HepG2 (cell line): ENCODE results near the gene RELB. TPM values are rescaled to one million over a fixed set of nuclear protein-coding genes. Genes with fewer than 3 reads are reported as not detected.
A peak's percentile ranks its signal among the peaks of the same experiment; 100 is the strongest.

Experiments used
- CENPBD1 ChIP-seq: sonication (generic); formaldehyde crosslinking; IDR thresholded peaks from 2 replicates; pipeline ENCODE4 v1.8.0; 2022; ENCODE audit warnings: missing genetic modification reagents, low read depth, mild to moderate bottlenecking, borderline replicate concordance
- DR1 ChIP-seq: sonication (generic); formaldehyde crosslinking; IDR thresholded peaks from 2 replicates; pipeline ENCODE4 v1.8.0; 2021; ENCODE audit warnings: mild to moderate bottlenecking, missing genetic modification reagents, inconsistent platforms
- ETV6 ChIP-seq: sonication (generic); formaldehyde crosslinking; conservative IDR thresholded peaks from 2 replicates; pipeline ENCODE4 v1.4.0; 2020; ENCODE audit warnings: missing genetic modification reagents
- FOSL1 ChIP-seq: sonication (generic); formaldehyde crosslinking; IDR thresholded peaks from 2 replicates; pipeline ENCODE4 v1.9.0; 2021; ENCODE audit warnings: missing genetic modification reagents, borderline replicate concordance
- FOXJ3 ChIP-seq: sonication (generic); formaldehyde crosslinking; IDR thresholded peaks from 2 replicates; pipeline ENCODE4 v1.4.0; 2020; ENCODE audit warnings: missing genetic modification reagents, mild to moderate bottlenecking, borderline replicate concordance
- GTF2F1 ChIP-seq: fragments of 150-350 bp; IDR thresholded peaks from 2 replicates; pipeline ENCODE4 v1.6.1; 2014; ENCODE audit warnings: low read length
- HOXD1 ChIP-seq: sonication (generic); formaldehyde crosslinking; IDR thresholded peaks from 2 replicates; pipeline ENCODE4 v1.5.0; 2020; ENCODE audit warnings: missing genetic modification reagents
- MXD1 ChIP-seq: sonication (generic); formaldehyde crosslinking; IDR thresholded peaks from 2 replicates; pipeline ENCODE4 v1.4.0; 2020; ENCODE audit warnings: mild to moderate bottlenecking, missing genetic modification reagents
- NFKB2 ChIP-seq: sonication (generic); formaldehyde crosslinking; IDR thresholded peaks from 2 replicates; pipeline ENCODE4 v1.4.0; 2020; ENCODE audit warnings: missing genetic modification reagents, borderline replicate concordance
- PATZ1 ChIP-seq: sonication (generic); formaldehyde crosslinking; IDR thresholded peaks from 2 replicates; pipeline ENCODE4 v1.4.0; 2020; ENCODE audit warnings: missing genetic modification reagents
- POGZ ChIP-seq: sonication (generic); formaldehyde crosslinking; IDR thresholded peaks from 2 replicates; pipeline ENCODE4 v1.4.0; 2020; ENCODE audit warnings: mild to moderate bottlenecking, missing genetic modification reagents
- RERE ChIP-seq: IDR thresholded peaks from 2 replicates; pipeline ENCODE4 v1.6.1; 2016; ENCODE audit warnings: low read depth, missing genetic modification reagents, missing compliant biosample characterization
- SRY ChIP-seq: sonication (generic); formaldehyde crosslinking; IDR thresholded peaks from 2 replicates; pipeline ENCODE4 v1.8.0; 2022; ENCODE audit warnings: mild to moderate bottlenecking, missing genetic modification reagents
- ZBTB20 ChIP-seq: sonication (generic); formaldehyde crosslinking; IDR thresholded peaks from 2 replicates; pipeline ENCODE4 v1.8.1; 2023; ENCODE audit warnings: missing genetic modification reagents, low read depth, mild to moderate bottlenecking, borderline replicate concordance
- ZBTB7B ChIP-seq: sonication (generic); formaldehyde crosslinking; IDR thresholded peaks from 2 replicates; pipeline ENCODE4 v1.4.0; 2020; ENCODE audit warnings: missing genetic modification reagents
- ZNF232 ChIP-seq: sonication (generic); formaldehyde crosslinking; IDR thresholded peaks from 2 replicates; pipeline ENCODE4 v1.4.0; 2020; ENCODE audit warnings: missing genetic modification reagents, borderline replicate concordance
- ZNF292 ChIP-seq: sonication (generic); formaldehyde crosslinking; IDR thresholded peaks from 2 replicates; pipeline ENCODE4 v1.8.1; 2022; ENCODE audit warnings: mild to moderate bottlenecking, low read depth, missing genetic modification reagents, borderline replicate concordance
- ZNF597 ChIP-seq: sonication (generic); formaldehyde crosslinking; IDR thresholded peaks from 2 replicates; pipeline ENCODE4 v1.5.0; 2020; ENCODE audit warnings: missing genetic modification reagents
- ZNF660 ChIP-seq: sonication (generic); formaldehyde crosslinking; IDR thresholded peaks from 2 replicates; pipeline ENCODE4 v1.5.1; 2020; ENCODE audit warnings: mild to moderate bottlenecking, low read depth, missing genetic modification reagents, borderline replicate concordance
- ZNF781 ChIP-seq: sonication (generic); formaldehyde crosslinking; IDR thresholded peaks from 2 replicates; pipeline ENCODE4 v1.5.1; 2020; ENCODE audit warnings: borderline replicate concordance, mild to moderate bottlenecking, missing genetic modification reagents; ENCODE audit errors: not compliant biosample characterization
- polyA plus RNA-seq, 8 experiments: library from polyadenylated mRNA; depleted of rRNA in 3 of 8; stranded (reverse) in 7 of 8; unstranded in 1 of 8; fragments of >200 nt; fragmentation: Illumina TruSeq in 4 of 8; extraction: Trizol in 4 of 8; gene quantifications; 2 replicates each; pipeline versions ENCODE4 v1.2.1 to v1.2.3, GENCODE V29; 2011 to 2016; ENCODE audit warnings: low read depth in 4 of 8, missing spikeins in 1 of 8, mixed read lengths in 1 of 8; ENCODE audit not compliant: insufficient read depth in 1 of 8
- total RNA-seq, 5 experiments: library from RNA; depleted of rRNA; stranded (reverse); fragments of >200 nt; fragmentation: Illumina TruSeq; extraction: Trizol; gene quantifications; 2 replicates each; pipeline ENCODE4 v1.2.3, GENCODE V29; 2016; ENCODE audit warnings: low read depth in 1 of 5

RELB gene
- total and polyA plus RNA-seq, 2 of the 13 experiments (the other 11 are each of a cell fraction or from before 2014, with no cell fraction given) = 1.9 to 3.5 TPM

- TF ChIP-seq PATZ1 (CRISPR knock-in tag) (peak; percentile 50; the same call in 1 of the 2 replicates), ETV6 (CRISPR knock-in tag) (no peak), NFKB2 (no peak), HOXD1 (no peak), RERE (CRISPR knock-in tag) (no peak), DR1 (CRISPR knock-in tag) (no peak), ZNF292 (CRISPR knock-in tag) (no peak), ZNF660 (no peak), ZBTB20 (CRISPR knock-in tag) (no peak), ZBTB7B (CRISPR knock-in tag) (no peak), SRY (CRISPR knock-in tag) (0 out of 2 replicates have a peak, but pooled peaks have one; percentile 20), POGZ (CRISPR knock-in tag) (peak; percentile 43; the same call in 1 of the 2 replicates), ZNF597 (no peak), ZNF781 (CRISPR knock-in tag) (no peak), CENPBD1 (CRISPR knock-in tag) (no peak), GTF2F1 (peak; percentile 66; the same call in 1 of the 2 replicates), ZNF232 (CRISPR knock-in tag) (no peak), FOXJ3 (no peak), MXD1 (0 out of 2 replicates have a peak, but pooled peaks have one; percentile 2), FOSL1 (CRISPR knock-in tag) (no peak)
Measured at GRCh38 chr19:45001087-45001739, at the start of gene RELB (continued).
